HEK293 (cell line): Measurements from ENCODE around the gene HNRNPA2B1.
"Not testable (repeated sequence)": the region's sequence is repeated elsewhere in the genome, so short reads cannot be mapped to it uniquely, and the experiment has no call there.

Experiments used
- CTCF ChIA-PET: fragments of 350-600 bp; formaldehyde crosslinking; extraction: SDS; loops from one replicate; lab custom pipeline; 2021; ENCODE audit warnings: antibody characterized with exemption; lab: Yijun Ruan, JAX
- POLR2A ChIA-PET: fragments of 300-600 bp; formaldehyde crosslinking; extraction: SDS; loops from one replicate; lab custom pipeline; 2020; ENCODE audit warnings: antibody characterized with exemption, inconsistent platforms; lab: Yijun Ruan, JAX
- H3K27ac ChIP-seq: fragments of 200-500 bp; sonication (Bioruptor generic); 2 replicates; pipeline ENCODE4 v1.5.1; 2014; ENCODE audit warnings: low read depth, low read length, control low read depth, inconsistent platforms; ENCODE audit errors: extremely low read depth
- H3K36me3 ChIP-seq, 2 experiments: fragments of 200-500 bp in 1 of 2; sonication (Bioruptor generic) in 1 of 2; 1 replicate in 1 of 2; 2 replicates in 1 of 2; pipeline ENCODE4 v1.5.1; 2014 to 2017; ENCODE audit warnings: inconsistent platforms in 2 of 2, low read length in 2 of 2; ENCODE audit not compliant: control insufficient read depth in 2 of 2, insufficient read depth in 1 of 2
- H3K4me1 ChIP-seq: fragments of 200-500 bp; sonication (Bioruptor generic); 2 replicates; pipeline ENCODE4 v1.5.1; 2014; ENCODE audit warnings: mild to moderate bottlenecking, low read length, inconsistent platforms; ENCODE audit not compliant: control insufficient read depth, insufficient read depth
- H3K4me3 ChIP-seq: 2 replicates; pipeline ENCODE4 v1.5.1; 2011; ENCODE audit warnings: low read depth, mild to moderate bottlenecking, control low read depth, low read length, moderate library complexity
- H3K9me3 ChIP-seq: fragments of 200-500 bp; sonication (Bioruptor generic); 2 replicates; pipeline ENCODE4 v1.5.1; 2014; ENCODE audit warnings: low read depth, low read length, inconsistent platforms; ENCODE audit not compliant: control insufficient read depth, insufficient read depth
- GLIS1 ChIP-seq: fragments of 450-650 bp; formaldehyde crosslinking; IDR thresholded peaks from 2 replicates; pipeline ENCODE4 v1.5.1; 2016; ENCODE audit warnings: missing biosample characterization, missing genetic modification characterization
- KLF8 ChIP-seq: fragments of 450-650 bp; formaldehyde crosslinking; IDR thresholded peaks from 2 replicates; pipeline ENCODE4 v1.5.1; 2016; ENCODE audit warnings: missing biosample characterization, missing genetic modification characterization
- RBAK ChIP-seq: fragments of 450-650 bp; formaldehyde crosslinking; IDR thresholded peaks from 2 replicates; pipeline ENCODE4 v1.5.1; 2016; ENCODE audit warnings: missing biosample characterization, missing genetic modification characterization
- SCRT2 ChIP-seq: fragments of 450-650 bp; formaldehyde crosslinking; IDR thresholded peaks from 2 replicates; pipeline ENCODE4 v1.5.1; 2016; ENCODE audit warnings: missing biosample characterization, missing genetic modification characterization
- SETDB1 ChIP-seq: IDR thresholded peaks from one replicate; pipeline ENCODE4 v1.6.1; 2017; ENCODE audit warnings: mild to moderate bottlenecking, low read length, moderate library complexity, mixed read lengths; ENCODE audit not compliant: insufficient read length
- SP2 ChIP-seq: fragments of 450-650 bp; formaldehyde crosslinking; IDR thresholded peaks from 2 replicates; pipeline ENCODE4 v1.5.1; 2016; ENCODE audit warnings: missing biosample characterization, missing genetic modification characterization
- ZNF121 ChIP-seq: fragments of 450-650 bp; formaldehyde crosslinking; IDR thresholded peaks from 2 replicates; pipeline ENCODE4 v1.5.1; 2016; ENCODE audit warnings: missing biosample characterization, missing genetic modification characterization
- ZNF174 ChIP-seq: fragments of 450-650 bp; formaldehyde crosslinking; IDR thresholded peaks from 2 replicates; pipeline ENCODE4 v1.5.0; 2017; ENCODE audit warnings: missing biosample characterization, mild to moderate bottlenecking, missing genetic modification characterization
- ZNF302 ChIP-seq: fragments of 450-650 bp; formaldehyde crosslinking; IDR thresholded peaks from 2 replicates; pipeline ENCODE4 v1.5.1; 2016; ENCODE audit warnings: missing biosample characterization, missing genetic modification characterization, low read depth
- ZNF341 ChIP-seq: fragments of 450-650 bp; formaldehyde crosslinking; IDR thresholded peaks from 2 replicates; pipeline ENCODE4; 2016; ENCODE audit warnings: low read depth, missing biosample characterization, missing genetic modification characterization
- ZNF37A ChIP-seq: fragments of 450-650 bp; IDR thresholded peaks from 2 replicates; pipeline ENCODE4 v1.5.1; 2018; ENCODE audit warnings: missing biosample characterization, missing genetic modification characterization
- ZNF596 ChIP-seq: fragments of 450-650 bp; IDR thresholded peaks from 2 replicates; pipeline ENCODE4 v1.5.0; 2018; ENCODE audit warnings: missing biosample characterization, mild to moderate bottlenecking, missing genetic modification characterization, moderate library complexity
- ZNF600 ChIP-seq: fragments of 450-650 bp; formaldehyde crosslinking; IDR thresholded peaks from 2 replicates; pipeline ENCODE4 v1.5.1; 2016; ENCODE audit warnings: missing biosample characterization, missing genetic modification characterization
- TF ChIP-seq, protein P1 (sequence below): sonication (generic); formaldehyde crosslinking; IDR thresholded peaks from 2 replicates; pipeline ENCODE4 v1.8.1; 2022; ENCODE audit warnings: mild to moderate bottlenecking, moderate library complexity, missing genetic modification reagents
- TF ChIP-seq, protein P2 (sequence below): fragments of 450-650 bp; formaldehyde crosslinking; IDR thresholded peaks from 2 replicates; pipeline ENCODE4 v1.5.1; 2016; ENCODE audit warnings: missing biosample characterization, missing genetic modification characterization
- TF ChIP-seq, protein P3 (sequence below): fragments of 450-650 bp; formaldehyde crosslinking; IDR thresholded peaks from 2 replicates; pipeline ENCODE4 v1.5.1; 2016; ENCODE audit warnings: missing biosample characterization, missing genetic modification characterization

HNRNPA2B1 gene

DNA sequence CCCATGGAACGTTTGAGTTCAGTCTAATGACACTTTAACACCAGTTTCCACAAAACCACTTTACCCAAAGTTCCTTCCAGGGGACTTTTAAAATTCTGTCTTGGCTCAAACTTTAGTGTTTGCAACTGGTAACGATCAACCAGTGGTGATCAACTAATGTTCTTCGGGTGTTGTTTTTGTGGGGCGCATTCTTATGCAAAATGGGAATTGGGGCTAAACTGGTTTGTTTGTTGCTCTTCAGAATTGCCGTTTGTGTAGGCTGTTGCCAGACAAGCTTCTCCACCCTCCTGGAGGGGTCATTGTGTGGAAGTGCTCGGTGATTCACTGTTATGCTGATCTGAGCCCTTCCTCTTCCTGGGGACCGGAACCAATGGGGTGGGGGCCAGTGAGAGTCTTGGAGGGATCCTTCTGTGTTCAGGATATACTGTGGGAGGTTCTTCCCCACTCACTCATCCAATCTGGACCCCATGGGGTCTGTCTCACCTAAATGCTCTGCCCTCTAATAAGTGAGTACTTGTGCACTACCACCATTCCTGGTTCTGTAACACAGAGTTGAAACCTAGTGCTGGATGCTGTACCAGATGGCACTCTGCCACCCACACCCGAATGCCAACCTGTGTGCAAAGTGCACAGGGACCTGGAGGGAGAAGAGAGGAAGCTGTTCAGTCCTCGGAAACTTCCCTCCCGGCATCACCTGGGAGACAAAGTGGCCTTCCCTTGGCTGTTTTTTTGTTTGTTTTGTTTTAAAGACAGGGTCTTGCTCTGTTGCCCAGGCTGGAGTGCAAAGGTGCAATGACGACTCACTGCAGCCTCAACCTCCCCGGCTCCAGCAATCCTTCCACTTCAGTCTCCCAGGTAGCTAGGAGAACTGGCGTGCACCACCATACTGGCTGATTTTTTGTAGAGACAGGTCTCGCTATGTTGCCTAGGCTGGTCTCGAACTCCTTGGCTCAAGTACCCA is 46.4 kb downstream of the HNRNPA2B1 start:
- H3K9me3 ChIP-seq: no peaks in the 10 kb centered on the region
- TF ChIP-seq ZNF600 (tag by site-specific recombination): peak; percentile 42; the same call in 1 of the 2 replicates
- 0 out of 2 replicates have a peak, but pooled peaks have one; percentile 33 for TF ChIP-seq GLIS1 (tag by site-specific recombination)
- no peak for TF ChIP-seq RBAK (tag by site-specific recombination)
- peak; percentile 46 for TF ChIP-seq SP2 (tag by site-specific recombination)
- no peak for TF ChIP-seq ZNF596 (tag by site-specific recombination)
- peak; percentile 93 for TF ChIP-seq ZNF341 (tag by site-specific recombination)
- TF ChIP-seq ZNF121 (tag by site-specific recombination): peak; percentile 73; the same call in 1 of the 2 replicates
- H3K4me1 ChIP-seq: peaks cover 4% of the 10 kb centered on the region; the same call in 1 of the 2 replicates
- H3K36me3 ChIP-seq: no peaks in the 10 kb centered on the region
- H3K4me3 ChIP-seq: no peak overlapping the region
- ChIA-PET CTCF (interaction anchor here (0.6 to 1.0 kb wide), 3 partner anchors 12 to 223 kb away, joined by 3 read pairs; no protein-coding TSS in a partner anchor), POLR2A (interaction anchor here (0.6 kb wide), 1 partner anchor 44 kb away, joined by 4 read pairs; no protein-coding TSS in a partner anchor)
- H3K27ac ChIP-seq: no peak overlapping the region

DNA sequence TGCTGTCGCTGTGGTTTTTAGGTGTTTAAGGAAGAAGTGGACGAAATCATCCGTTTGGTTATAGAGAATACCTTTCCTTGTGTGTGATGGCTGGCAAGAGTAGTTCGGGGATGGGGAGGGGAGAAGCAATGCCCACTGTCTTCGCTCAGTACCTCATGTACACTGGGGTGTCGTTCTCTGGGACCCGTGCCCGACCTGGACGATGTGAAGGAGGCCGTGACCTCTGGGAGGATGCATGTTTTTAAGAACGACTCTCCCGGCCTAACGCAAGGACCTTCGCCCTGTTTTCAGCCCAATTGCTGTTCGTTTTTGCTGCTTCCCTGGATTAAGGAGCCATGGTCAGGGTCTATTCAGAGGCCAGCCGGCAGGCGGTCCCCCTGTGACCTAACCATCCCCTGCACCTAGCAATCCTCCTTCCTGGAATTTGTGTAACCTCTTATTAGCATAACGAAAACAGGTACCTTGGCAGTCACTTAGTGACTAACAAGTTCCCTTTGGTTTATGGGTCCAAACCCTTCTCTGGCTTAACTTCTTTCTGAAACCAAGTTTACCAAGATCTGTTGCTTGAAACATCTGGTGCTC is 47.2 kb downstream of the HNRNPA2B1 start:
- Histone ChIP-seq H3K36me3 (no peaks in the 10 kb centered on the region), H3K4me3 (no peak overlapping the region), H3K27ac (no peak overlapping the region), H3K9me3 (no peaks in the 10 kb centered on the region), H3K4me1 (peaks cover 4% of the 10 kb centered on the region; the same call in 1 of the 2 replicates)
- CTCF ChIA-PET: no interaction called here
- POLR2A ChIA-PET: no interaction called here
- TF ChIP-seq ZNF37A (tag by site-specific recombination) (no peak), ZNF600 (tag by site-specific recombination) (peak; percentile 5; the same call in 1 of the 2 replicates)

DNA sequence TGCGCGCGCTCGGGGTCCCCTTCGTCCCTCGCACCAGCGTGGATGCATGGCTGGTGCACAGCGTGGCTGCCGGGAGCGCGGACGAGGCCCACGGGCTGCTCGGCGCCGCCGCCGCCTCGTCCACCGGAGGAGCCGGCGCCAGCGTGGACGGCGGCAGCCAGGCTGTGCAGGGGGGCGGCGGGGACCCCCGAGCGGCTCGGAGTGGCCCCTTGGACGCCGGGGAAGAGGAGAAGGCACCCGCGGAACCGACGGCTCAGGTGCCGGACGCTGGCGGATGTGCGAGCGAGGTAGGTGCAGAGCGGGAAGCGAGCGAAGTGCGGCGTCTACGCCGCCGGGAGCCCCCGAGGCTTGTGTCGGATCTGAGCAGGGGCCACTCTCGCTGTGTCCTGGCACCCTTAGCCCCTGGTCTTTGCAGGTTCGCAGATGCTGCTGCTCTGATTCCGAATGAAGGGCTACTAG is 47.7 kb downstream of the HNRNPA2B1 start:
- peak overlapping the region; percentile 71 for H3K4me3 ChIP-seq
- TF ChIP-seq, protein P1, sequence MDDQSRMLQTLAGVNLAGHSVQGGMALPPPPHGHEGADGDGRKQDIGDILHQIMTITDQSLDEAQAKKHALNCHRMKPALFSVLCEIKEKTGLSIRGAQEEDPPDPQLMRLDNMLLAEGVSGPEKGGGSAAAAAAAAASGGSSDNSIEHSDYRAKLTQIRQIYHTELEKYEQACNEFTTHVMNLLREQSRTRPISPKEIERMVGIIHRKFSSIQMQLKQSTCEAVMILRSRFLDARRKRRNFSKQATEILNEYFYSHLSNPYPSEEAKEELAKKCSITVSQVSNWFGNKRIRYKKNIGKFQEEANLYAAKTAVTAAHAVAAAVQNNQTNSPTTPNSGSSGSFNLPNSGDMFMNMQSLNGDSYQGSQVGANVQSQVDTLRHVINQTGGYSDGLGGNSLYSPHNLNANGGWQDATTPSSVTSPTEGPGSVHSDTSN (CRISPR knock-in tag): 0 out of 2 replicates have a peak, but pooled peaks have one; percentile 30
- TF ChIP-seq ZNF600 (tag by site-specific recombination): peak; percentile 61
- TF ChIP-seq, all 188 proteins: peak for 2; not testable (repeated sequence) for 186
- not testable (repeated sequence) for H3K36me3 ChIP-seq, H3K9me3 ChIP-seq, H3K4me1 ChIP-seq
- ChIA-PET CTCF (interaction anchor here (1.0 to 1.7 kb wide), 2 partner anchors 28 to 45 kb away, joined by 4 read pairs; no protein-coding TSS in a partner anchor), POLR2A (interaction anchor here (0.7 to 2.1 kb wide), 8 partner anchors 8 to 290 kb away, joined by 3 to 15 read pairs (median 4); no protein-coding TSS in a partner anchor)
- H3K27ac ChIP-seq: peak overlapping the region; percentile 71; the same call in 1 of the 2 replicates

DNA sequence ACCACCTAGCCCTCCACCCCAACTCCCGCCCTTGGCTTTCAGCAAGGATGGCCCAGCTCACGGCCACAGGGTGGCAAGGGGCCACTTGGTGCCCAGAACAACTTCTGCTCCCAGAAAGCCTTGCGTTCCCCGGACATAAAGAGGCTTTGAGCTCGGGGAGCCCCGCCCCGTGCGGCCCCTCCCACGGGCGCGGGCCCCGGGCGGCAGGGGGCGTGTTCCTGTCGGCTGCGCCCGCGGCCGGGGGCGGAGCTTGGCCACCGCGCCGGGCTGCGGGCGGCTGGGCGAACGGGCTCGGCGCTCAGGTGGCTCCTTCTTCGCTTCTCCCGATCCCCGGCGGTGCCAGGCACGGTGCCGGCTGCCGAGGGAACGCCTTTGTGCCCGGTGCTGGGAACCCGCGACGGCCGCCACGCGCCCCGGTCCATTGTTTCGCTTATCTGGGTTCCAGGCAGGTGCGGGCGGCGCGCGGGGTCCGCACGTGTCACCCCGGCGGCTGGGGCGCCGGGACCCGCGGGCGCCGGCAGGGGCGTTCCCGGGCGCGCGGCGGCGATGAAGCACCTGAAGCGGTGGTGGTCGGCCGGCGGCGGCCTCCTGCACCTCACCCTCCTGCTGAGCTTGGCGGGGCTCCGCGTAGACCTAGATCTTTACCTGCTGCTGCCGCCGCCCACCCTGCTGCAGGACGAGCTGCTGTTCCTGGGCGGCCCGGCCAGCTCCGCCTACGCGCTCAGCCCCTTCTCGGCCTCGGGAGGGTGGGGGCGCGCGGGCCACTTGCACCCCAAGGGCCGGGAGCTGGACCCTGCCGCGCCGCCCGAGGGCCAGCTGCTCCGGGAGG is 48.4 kb downstream of the HNRNPA2B1 start, which contains the start of gene NFE2L3:
TSS of gene NFE2L3 (plus strand) at position 246 of the 829 bp plus-strand sequence. CDS start at position 547, 301 bp downstream.
- ChIA-PET CTCF (interaction anchor here (0.6 to 2.2 kb wide), 5 partner anchors 29 to 259 kb away, joined by 3 to 9 read pairs (median 4); no protein-coding TSS in a partner anchor), POLR2A (interaction anchor here (0.6 to 2.1 kb wide), 11 partner anchors 9 to 290 kb away, joined by 3 to 15 read pairs (median 3); no protein-coding TSS in a partner anchor)
- no peaks in the 10 kb centered on the region for H3K36me3 ChIP-seq
- H3K9me3 ChIP-seq: no peaks in the 10 kb centered on the region
- H3K27ac ChIP-seq: peak within 1 kb of the TSS; percentile 71; the same call in 1 of the 2 replicates
- peaks cover 4% of the 10 kb centered on the region; the same call in 1 of the 2 replicates for H3K4me1 ChIP-seq
- peak within 1 kb of the TSS; percentile 71 for H3K4me3 ChIP-seq
- TF ChIP-seq ZNF302 (no peak), SETDB1 (no peak), SCRT2 (tag by site-specific recombination) (no peak), KLF8 (tag by site-specific recombination) (no peak; the same call in 1 of the 2 replicates), ZNF174 (tag by site-specific recombination) (no peak)
- TF ChIP-seq, protein P2, sequence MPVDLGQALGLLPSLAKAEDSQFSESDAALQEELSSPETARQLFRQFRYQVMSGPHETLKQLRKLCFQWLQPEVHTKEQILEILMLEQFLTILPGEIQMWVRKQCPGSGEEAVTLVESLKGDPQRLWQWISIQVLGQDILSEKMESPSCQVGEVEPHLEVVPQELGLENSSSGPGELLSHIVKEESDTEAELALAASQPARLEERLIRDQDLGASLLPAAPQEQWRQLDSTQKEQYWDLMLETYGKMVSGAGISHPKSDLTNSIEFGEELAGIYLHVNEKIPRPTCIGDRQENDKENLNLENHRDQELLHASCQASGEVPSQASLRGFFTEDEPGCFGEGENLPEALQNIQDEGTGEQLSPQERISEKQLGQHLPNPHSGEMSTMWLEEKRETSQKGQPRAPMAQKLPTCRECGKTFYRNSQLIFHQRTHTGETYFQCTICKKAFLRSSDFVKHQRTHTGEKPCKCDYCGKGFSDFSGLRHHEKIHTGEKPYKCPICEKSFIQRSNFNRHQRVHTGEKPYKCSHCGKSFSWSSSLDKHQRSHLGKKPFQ: no peak
- TF ChIP-seq, protein P3, sequence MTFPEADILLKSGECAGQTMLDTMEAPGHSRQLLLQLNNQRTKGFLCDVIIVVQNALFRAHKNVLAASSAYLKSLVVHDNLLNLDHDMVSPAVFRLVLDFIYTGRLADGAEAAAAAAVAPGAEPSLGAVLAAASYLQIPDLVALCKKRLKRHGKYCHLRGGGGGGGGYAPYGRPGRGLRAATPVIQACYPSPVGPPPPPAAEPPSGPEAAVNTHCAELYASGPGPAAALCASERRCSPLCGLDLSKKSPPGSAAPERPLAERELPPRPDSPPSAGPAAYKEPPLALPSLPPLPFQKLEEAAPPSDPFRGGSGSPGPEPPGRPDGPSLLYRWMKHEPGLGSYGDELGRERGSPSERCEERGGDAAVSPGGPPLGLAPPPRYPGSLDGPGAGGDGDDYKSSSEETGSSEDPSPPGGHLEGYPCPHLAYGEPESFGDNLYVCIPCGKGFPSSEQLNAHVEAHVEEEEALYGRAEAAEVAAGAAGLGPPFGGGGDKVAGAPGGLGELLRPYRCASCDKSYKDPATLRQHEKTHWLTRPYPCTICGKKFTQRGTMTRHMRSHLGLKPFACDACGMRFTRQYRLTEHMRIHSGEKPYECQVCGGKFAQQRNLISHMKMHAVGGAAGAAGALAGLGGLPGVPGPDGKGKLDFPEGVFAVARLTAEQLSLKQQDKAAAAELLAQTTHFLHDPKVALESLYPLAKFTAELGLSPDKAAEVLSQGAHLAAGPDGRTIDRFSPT (tag by site-specific recombination): peak; percentile 90
